GM19463 (cell line): ENCODE measurements around the gene ARL4A.

Experiments used
- ATAC-seq: cut with Tn5 transposase; IDR thresholded peaks from one replicate; pipeline ENCODE4 v1.9.1; 2021; ENCODE audit warnings: mild to moderate bottlenecking, moderate library complexity; ENCODE audit not compliant: unreplicated experiment

ARL4A gene

DNA sequence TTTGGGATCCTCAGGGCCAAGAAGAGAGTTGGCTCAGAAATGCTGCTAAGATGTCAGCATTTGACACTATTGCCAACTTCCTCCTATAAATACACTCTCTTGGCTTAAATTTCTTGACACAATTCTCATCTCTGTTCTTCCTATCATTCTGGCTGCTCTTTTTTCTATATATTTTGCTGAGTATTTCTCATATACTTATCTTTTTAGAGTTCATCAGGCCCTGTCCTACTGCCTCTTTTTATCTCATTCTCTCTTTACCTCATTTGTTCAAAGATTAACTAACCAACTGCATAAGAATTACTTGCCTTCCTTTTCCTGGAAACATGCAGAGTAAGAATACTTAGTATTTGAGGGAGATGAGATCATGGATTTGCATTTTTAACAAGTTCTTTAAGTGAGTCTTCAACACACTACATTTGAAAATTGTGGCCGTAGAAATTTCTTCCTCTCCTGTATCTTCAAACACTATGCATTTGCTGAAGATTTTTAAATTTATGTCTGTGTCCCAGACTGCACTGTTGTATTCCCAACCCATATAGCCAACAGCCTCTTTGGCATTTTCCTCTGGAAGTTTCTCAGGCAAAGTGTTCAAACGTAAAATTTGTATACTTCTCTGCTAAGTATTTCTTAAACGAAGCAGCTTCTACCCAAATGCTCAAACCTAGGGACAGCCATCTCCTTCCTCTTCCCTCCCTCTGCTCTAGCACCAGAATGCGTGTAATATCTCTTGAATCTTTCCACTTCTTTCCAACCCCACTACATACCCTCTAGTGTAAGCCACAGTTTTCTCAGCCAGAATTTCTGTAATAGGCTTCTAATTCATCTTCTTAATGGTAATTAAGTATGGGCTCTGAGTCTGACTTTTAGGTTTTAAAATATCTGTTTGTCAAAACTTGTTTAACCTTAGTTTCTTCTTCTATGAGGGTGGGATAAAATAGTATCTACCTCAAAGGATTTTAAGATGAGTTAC is 35.5 kb downstream of the ARL4A start:
- ATAC-seq: no peak

DNA sequence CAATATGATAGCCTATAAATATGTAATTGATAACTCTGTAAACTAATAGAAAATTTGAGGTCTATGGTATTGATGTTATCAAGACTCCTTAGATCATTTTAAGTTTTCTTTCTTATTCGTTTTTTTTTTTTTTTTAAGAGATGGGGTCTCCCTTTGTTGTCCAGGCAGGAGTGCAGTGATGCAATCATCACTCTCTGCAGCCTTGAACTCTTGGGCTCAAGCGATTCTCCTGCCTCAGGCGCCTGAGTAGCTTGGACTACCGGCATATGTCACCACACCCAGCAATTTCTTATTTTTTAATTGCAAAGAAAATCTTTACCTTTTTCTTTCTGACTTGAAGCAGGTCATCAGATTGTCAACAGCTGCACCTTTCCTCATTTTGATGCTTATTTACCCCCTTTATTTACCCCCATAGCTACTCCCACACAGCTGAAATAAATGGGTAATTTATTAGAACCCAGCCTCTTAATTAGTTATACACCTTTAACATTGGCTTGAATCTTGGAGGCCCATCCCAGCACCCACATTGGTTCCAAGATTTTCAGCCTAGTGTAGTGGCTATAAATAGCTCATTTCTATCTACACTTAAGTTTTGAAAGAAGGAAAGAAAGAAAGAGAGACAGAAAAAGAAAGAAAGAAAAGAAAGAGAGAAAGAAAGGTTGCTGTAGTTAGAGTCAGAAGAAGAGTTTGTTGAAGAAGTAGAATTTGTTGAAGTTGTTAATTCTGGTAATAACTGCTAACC is 38.3 kb downstream of the ARL4A start:
- ATAC-seq: no peak

DNA sequence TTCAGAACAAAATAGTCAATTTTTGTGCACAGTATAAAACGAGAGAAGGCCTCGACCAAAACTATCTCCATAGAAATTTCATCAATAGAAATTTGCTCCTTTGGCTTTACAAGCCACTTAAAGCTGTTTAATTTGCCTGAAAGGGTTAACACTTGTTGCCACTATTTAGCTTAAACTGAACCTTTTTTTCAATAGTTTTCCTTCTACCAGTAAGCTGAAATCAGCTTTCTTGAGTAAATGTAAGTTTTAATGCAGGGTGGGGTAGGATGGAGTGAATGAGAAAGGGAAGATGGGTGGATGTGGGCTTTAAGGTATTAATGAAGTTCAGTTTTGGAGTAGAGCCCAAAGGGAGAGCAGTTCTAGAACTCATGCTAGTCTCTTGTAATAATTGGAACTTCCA is 39.5 kb downstream of the ARL4A start:
- no peak for ATAC-seq

DNA sequence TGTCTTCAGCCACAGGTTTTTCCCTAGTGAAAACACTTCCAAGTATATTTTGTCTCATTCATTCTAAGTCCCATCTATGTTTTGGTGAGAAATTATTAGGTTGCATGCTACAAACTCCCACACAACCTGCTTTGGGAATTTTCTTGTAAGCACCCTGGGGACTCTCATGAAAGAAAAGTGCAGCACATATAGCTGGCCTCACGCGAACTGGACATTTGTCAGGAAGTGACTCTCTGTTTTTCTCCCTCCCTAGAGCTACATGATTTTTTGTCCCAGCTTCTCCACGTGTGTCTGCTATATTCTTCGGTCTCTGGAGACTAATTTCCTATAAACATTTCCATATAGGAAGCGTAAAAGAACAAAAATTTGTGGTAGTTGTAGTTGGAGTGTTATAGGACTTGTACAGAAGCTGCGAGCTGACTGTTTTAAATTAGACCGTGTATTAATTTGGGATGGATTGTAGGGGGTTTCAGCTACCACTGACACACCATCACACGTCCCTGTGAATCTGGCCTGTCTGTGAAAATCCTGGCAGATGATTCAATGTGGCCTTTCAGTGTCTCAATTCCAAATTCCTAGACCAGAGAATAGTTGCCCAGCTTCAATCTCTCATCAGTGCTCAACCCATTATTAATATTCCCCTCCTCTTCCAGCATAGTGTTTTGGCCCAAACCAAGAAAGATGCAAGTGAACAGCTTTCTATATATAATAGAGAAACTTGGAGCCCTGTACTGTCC is 40.2 kb downstream of the ARL4A start:
- no peak for ATAC-seq

DNA sequence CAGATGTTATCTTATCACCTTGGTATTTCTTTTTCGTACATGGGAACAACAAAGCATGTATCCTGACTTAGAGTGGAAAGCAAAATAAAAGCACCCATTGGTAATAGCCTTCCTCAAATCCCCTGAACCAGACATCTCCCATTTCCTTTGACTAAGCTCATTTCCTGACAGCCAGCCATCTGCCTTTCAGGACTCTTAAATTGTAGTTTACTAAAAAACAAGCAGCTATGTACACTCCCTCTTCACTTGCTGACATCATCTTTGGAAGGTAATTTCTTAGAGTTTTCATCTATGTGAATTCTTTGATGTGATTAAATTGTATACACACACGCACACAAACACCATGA is 40.7 kb downstream of the ARL4A start:
- ATAC-seq: no peak

DNA sequence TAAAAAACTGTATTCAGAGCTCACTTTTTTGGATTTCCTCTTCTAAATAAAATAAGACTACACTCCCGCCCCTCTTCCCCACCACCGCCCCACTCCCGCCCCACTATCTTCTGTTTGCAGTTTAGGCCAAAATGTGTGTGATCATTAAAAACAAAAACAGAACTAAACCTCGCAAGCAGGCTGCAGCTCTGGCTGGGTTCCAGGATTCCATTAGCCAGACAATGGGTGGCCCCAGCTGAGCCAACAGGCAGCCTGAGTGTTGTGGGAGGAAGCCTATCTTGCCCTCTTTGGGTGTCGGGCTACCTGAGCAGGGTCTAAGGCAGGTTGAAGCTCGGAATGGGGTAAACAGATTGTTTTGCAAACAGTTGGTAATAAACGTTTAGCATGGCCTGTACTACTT is 41.7 kb downstream of the ARL4A start:
- no peak for ATAC-seq

DNA sequence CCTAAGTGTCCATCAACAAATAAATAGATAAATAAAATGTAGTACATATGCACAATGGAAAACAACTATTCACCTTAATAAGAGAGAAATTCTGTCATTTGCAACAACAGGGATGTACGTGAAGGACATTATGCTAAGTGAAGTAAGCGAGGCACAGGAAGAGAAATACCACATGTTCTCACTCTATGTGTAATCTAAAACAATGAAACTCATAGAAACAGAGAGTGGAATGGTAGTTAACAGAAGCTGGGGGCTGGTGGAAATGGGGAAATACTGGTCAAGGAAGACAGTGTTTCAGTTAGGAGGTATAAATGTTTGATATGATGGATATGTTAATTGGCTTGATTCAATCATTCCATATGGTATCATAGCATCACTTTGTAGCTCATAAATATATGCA is 43.1 kb downstream of the ARL4A start:
- no peak for ATAC-seq

DNA sequence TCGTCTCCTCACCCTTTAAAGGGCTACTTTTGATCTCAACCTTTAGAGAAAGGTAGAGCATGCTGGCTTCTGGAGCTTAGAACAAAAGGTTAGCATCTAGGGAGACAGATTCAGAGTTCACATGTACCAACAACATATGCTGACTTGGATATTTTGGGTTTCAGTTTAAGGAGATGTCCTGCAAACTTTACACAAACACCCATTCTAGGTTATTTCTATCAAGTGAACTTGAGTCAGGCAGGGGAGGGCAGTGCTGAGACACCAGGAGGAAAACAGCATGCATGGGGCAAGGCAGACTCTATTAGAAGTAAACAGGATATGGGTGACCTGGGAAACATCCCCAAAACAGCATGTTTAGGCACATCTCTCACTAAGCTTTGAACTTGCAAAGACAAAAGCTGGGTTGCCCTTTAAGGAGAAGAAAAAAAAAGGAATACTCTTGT is 43.8 kb downstream of the ARL4A start:
- no peak for ATAC-seq

DNA sequence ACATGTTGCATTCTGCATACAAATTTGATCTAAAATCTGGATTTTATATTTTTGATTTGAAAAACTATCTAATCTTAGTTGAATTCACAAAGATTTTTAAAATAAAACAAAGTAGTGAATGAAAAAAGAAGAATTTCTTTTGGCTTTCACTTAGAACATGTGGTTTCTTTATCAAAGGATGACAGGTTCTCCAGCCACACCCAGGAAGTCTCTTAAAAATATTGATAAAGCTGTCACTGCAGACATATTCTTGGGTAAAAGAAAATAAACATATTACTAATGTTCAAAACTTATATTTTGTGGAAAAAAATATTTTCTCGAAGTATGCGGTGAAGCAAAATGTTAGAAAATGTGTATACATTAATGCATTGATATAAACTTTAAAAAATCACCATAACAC is 44.3 kb downstream of the ARL4A start:
- no peak for ATAC-seq

DNA sequence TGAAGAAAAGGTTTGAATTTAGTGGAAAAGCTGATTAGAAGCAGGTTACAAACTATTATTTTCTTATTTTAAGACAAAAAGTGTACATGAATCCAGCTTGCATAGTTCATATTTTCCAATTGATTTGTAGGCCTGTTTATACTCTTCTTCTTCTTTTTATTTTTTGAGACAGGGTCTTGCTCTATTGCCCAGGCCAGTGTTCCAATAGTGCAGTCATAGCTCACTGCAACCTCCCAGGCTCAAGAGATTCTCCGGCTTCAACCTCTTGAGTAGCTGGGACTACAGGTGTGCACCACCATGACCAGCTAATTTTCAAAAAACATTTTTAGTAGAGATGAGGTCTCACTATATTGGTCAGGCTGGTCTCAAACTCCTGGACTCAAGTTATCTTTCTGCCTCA is 45.0 kb downstream of the ARL4A start:
- no peak for ATAC-seq

DNA sequence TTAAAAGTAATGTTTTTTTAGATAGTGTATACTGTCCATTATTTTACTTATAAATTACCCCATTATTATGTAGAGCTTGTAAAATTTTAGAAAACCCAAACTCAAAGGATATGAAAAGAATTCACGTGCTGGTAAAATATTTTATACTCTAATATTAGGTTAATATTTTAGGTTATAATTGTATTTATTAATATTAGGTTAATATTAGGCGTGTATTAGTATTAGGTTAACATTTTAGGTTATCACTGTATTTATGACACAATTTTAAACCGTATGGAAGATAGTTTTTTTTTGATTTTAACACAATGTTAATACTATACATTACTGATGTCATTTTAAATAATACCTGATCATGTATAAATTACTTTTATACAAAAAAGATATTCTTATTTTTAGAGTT is 48.5 kb downstream of the ARL4A start:
- no peak for ATAC-seq

DNA sequence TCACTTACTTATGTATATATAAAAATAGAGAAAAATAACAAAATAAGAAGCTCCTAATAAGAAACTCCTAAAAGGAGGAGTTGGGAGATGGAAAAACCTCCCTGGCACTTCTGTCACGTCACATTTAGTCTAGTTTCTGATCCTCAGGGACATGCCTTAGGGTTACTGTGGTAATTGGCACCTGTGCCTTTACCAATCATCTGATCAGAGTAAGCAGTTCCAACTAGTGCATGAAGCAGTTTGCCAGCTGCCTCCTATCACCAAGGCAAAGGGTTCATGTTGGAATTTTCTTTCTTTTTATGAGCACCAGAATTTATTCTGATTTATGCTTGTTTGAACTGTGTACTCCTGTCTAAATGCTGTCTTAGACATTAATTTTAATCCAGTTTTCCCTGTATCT is 49.9 kb downstream of the ARL4A start:
- ATAC-seq: no peak

DNA sequence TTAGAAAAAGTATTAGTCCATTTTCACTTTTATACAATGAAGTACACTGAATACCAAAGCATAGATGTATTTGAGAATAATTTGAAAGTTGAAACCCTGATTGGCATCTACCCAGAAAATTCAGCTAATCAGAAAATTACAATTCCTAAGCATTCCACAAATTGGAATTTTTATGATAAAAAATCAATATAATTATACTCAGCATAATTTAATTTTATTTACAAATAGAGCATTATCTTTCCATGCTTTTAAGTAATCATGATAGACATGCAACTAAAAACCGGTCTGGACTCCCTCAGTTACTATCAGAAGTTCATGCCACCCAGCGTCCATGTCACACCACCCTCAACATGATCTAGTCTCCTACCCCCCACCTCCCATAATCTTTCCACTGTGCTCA is 50.4 kb downstream of the ARL4A start:
- ATAC-seq: no peak

DNA sequence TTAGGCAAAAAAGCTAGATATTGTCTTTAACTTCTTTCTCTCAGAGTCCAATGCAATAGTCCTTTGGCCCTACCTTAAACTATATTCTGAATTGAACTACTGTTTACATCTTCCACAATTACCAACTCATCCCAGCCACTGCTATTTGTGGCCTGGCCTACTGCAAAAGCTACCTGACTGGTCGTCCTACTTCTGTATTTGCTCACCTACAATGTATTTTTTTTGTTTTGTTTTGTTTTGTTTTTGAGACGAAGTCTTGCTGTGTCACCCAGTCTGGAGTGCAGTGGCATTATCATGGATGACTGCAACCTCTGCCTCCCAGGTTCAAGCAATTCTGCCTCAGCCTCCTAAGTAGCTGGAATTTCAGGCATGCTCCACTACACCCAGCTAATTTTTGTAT is 51.2 kb downstream of the ARL4A start:
- no peak for ATAC-seq
